Fibroblast of villous mesenchyme (primary cell): Measurements from ENCODE around the gene EPHB2. TPM values are rescaled to one million over a fixed set of nuclear protein-coding genes. Genes with fewer than 3 reads are reported as not detected.

Experiments
- DNase-seq: peaks from one replicate; pipeline ENCODE4 v3.0.0-alpha.2; 2010; ENCODE audit warnings: low read depth
- H3K4me3 ChIP-seq: 2 replicates; pipeline ENCODE4 v1.5.1; 2011; ENCODE audit warnings: low read depth, mild to moderate bottlenecking, low read length
- total RNA-seq: library from RNA; depleted of rRNA; stranded (reverse); fragments of >200 nt; gene quantifications from 2 replicates; pipeline ENCODE4 v1.2.3, GENCODE V29; 2012
- TF ChIP-seq, protein P1 (sequence below): IDR thresholded peaks from 2 replicates; pipeline ENCODE4 v1.5.1; 2012; ENCODE audit warnings: low read depth, mild to moderate bottlenecking, low read length; ENCODE audit not compliant: insufficient read depth

Gene EPHB2
- total RNA-seq, 1 donor = 4.3 TPM

DNA sequence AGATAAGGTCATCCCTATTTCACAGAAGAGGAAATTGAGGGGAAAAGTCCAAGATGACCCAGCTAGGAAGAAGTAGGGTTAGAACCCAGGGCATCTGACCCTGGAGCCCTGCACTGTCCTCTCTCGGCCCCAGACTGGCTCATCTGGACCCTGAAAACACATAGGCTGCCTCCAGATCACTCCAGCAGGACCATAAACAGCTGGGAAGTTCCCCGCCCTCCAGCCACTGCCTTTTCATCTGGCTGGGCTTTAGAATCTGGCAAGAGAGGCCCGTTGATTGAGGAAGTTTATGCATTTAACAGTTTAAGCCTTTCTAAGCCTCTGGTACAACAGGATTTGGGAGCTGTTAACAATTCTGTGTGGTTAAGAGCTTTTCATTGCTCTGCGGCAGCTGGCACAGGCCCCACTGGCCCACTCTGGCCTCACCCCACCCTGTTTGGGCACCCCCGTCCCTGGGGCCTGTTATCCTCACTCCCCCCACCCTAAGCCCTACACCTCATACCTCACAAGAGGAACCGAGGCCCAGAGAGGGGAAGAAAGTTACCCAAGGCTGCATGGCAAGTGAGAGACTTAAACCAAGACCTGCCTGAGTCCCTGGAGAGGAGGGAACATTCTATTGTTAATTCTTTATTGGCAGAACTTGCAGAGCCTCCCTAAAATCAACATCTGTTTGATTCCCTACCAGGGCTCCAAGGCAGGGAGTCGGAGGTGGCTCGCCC, 84.2 kb downstream of the EPHB2 start:
- peak; percentile 87 for DNase-seq
- no peak overlapping the region for H3K4me3 ChIP-seq
- TF ChIP-seq, protein P1, sequence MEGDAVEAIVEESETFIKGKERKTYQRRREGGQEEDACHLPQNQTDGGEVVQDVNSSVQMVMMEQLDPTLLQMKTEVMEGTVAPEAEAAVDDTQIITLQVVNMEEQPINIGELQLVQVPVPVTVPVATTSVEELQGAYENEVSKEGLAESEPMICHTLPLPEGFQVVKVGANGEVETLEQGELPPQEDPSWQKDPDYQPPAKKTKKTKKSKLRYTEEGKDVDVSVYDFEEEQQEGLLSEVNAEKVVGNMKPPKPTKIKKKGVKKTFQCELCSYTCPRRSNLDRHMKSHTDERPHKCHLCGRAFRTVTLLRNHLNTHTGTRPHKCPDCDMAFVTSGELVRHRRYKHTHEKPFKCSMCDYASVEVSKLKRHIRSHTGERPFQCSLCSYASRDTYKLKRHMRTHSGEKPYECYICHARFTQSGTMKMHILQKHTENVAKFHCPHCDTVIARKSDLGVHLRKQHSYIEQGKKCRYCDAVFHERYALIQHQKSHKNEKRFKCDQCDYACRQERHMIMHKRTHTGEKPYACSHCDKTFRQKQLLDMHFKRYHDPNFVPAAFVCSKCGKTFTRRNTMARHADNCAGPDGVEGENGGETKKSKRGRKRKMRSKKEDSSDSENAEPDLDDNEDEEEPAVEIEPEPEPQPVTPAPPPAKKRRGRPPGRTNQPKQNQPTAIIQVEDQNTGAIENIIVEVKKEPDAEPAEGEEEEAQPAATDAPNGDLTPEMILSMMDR = no peak

DNA sequence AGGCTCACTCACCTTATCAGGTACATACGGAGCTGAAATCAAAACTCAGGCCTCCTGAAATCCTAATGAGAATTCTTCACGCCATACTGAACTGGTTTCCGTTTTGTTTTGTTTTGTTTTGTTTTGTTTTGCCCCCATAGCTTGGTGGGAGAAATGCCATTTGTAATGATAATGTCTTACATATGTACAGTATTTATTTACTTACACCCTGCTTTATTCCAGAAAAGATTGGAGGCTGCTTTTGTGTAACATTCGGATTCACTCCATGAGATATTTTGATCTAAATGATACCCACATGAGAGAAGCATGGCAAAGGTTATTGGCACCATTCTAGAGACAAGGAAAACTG, 84.7 kb downstream of the EPHB2 start:
- no peak overlapping the region for H3K4me3 ChIP-seq
- TF ChIP-seq, protein P1 = no peak
- no peak for DNase-seq

DNA sequence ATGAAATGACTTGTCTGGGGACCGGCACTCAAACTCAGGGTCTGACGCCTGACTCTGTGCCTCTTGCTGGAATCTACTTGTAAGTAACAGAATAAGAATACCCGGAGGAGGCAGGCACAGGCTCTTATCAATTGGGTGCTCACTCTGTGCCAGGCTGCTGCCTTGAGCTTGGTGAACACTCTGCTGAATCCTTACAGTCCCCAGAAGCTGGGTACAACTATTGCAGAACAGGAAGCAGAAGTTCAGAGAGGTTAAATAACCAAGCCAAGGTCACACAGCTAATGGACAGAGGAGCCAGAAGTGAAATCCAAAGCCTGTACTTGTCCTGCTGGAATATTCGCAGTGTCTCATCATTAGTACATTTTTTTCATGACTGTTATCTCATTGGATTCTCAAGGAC, 86.0 kb downstream of the EPHB2 start:
- no peak for DNase-seq
- H3K4me3 ChIP-seq = no peak overlapping the region
- TF ChIP-seq, protein P1 = no peak

DNA sequence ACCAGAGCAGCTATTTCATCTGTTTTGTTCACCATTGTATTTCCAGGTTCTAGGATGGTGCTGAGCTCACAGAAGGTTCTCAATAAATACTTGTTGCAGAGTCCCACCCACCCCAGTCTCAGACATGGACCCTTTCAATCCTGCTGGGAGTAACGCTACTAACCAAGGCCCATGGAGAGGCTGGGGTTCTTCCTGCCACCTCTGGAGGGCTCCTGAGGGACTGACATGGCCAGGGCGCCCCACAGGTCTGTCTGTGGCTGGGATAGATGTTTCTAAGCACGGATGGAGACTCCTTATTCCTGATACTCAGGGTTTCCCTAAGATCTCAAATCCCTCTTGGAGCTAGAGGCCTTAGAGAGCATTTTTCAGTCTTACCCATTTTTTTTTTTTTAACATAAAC, 87.4 kb downstream of the EPHB2 start:
- TF ChIP-seq, protein P1 = no peak

DNA sequence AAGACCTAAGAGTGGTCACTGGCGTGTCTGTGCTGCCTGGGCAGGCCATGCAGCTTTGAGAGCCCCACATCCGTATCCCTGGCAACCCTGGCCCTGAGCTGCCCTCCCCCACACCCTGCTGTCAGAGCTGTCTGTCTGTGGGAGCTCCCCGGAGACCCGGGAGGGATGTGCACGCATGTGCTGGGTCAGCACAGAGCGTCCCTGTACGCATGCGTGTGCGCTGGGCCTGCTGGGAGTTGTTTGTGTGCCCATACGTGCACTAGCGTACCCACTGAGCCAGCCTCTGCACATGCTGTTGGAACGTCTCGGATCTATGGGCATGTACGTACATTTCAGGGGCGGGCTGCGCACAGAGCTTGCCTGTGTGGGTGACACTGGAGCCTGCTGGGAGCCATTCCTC, 89.3 kb downstream of the EPHB2 start:
- TF ChIP-seq, protein P1 = no peak

More for the DNA sequence above, 87.4 kb downstream of the EPHB2 start:
- no peak overlapping the region for H3K4me3 ChIP-seq
- no peak for DNase-seq

DNA sequence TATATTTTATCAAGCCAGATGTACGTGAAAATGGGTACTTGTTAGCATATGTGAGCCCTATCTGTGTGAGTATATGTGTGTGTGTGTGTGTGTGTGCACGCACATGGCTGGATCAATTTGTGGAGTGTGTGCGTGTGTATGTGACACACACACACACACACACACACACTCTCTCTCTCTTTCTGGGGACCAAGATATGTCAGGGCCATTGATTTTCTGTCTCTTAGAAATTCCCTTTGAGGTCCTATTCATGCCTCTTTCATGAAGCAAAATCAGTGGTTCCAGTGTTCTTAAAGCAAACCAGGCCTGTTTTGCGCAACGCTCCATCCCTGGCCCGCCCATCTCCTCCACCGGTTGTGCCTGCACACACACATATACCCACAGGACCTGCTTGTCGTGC, 90.0 kb downstream of the EPHB2 start:
- TF ChIP-seq, protein P1 = no peak
- DNase-seq = no peak
- H3K4me3 ChIP-seq = no peak overlapping the region

More for the DNA sequence above, 89.3 kb downstream of the EPHB2 start:
- H3K4me3 ChIP-seq = no peak overlapping the region
- DNase-seq = no peak

DNA sequence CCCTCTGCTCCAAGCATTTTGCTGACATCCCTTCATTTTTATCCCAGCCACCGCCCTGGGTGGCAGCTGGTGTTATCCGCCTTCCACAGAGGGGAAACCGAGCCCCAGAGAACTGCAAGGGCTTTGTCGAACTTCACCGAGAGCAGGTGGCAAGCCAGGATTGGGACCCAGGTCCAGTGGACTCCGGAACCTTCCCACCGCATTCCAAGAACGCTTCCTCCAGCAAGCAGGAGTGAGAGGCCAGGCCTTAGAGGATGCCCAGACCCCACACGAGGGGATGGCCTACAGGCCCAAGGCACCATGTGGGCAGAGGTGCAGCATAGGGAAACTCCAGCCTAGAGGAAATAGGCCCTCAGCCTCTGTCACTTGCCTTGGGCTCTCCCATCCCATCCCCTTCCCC, 90.7 kb downstream of the EPHB2 start:
- H3K4me3 ChIP-seq = no peak overlapping the region
- TF ChIP-seq, protein P1 = no peak
- DNase-seq = no peak
